BLaER1 treated with 17β-estradiol and CSF1 and Interleukin-3, amounts not matched to agents 10 nM and 100 nM (cell line): ENCODE data around the gene CFAP74.
A peak's percentile ranks its signal among the peaks of the same experiment; 100 is the strongest.

ENCODE experiments used
- H3K27ac ChIP-seq, 11 experiments: shearing (Covaris generic); formaldehyde crosslinking; 2 replicates each; pipeline ENCODE4 v1.8.1; 2022
- H3K27me3 ChIP-seq, 11 experiments: shearing (Covaris generic); formaldehyde crosslinking; 2 replicates each; pipeline ENCODE4 v1.8.1; 2022
- H3K36me3 ChIP-seq, 11 experiments: shearing (Covaris generic); formaldehyde crosslinking; 2 replicates each; pipeline ENCODE4 v1.8.1; 2022
- H3K4me1 ChIP-seq, 10 experiments: shearing (Covaris generic); formaldehyde crosslinking; 2 replicates each; pipeline ENCODE4 v1.8.1; 2022
- H3K4me2 ChIP-seq, 11 experiments: shearing (Covaris generic); formaldehyde crosslinking; 2 replicates each; pipeline ENCODE4 v1.8.1; 2022
- H3K4me3 ChIP-seq, 10 experiments: shearing (Covaris generic); formaldehyde crosslinking; 2 replicates each; pipeline ENCODE4 v1.8.1; 2022
- H3K9ac ChIP-seq, 11 experiments: shearing (Covaris generic); formaldehyde crosslinking; 2 replicates each; pipeline ENCODE4 v1.8.1; 2022
- H3K9me3 ChIP-seq, 11 experiments: shearing (Covaris generic); formaldehyde crosslinking; replicated peaks in 1 of 11; 2 replicates each; pipeline ENCODE4 v1.8.1; 2022
- H4K20me1 ChIP-seq, 11 experiments: shearing (Covaris generic); formaldehyde crosslinking; 2 replicates each; pipeline ENCODE4 v1.8.1; 2022
- Cebpa-rat ChIP-seq, 11 experiments: shearing (Covaris generic); IDR thresholded peaks; 2 replicates each; pipeline ENCODE4 v1.8.1; 2022

The CFAP74 gene

DNA sequence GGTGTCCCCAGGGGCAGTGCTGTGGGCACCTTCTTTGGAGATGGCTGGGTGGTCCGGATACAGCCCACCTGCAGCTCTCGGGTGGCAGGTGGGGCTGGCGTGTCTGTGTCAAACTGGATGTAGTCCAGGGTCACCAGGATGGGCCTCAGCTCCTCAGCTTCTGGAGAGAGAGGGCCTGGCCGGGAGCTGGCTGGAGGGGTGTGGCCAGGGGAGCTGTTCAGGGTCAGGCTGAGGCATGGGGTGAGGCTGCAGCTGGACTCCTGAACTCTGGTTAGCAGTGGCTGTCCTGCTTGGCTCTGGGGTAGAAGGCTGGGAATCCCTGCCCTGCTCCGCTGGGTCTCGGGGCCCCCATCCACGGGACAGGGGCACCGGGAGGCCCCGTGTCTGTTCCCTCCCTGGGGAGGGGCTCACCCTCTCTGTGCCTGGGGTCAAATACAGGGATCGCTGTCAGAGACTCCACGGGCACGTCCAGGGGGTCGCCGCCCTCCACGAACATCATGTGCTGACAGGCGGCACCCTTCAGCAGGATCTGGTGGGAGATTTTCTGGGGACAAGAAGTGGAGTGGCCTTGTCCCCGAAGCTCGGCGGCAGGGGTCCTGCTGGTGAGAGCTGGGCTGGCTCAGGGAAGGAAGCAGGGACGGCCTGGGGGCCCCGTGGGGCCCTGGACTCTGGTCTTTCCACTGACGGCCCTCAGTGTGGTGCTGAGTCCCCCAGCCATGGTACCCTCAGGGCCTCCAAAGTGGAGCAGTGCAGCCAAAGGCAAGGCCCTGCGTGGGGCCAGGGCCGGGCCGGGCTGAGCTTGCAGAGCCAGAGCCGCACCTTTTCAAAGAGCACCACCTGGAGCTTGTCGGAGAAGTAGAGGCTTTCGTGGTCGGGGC lies 80.4 kb downstream of the CFAP74 start:
- Histone ChIP-seq H4K20me1 (peaks cover 0 to 46% (median 0%) of the 10 kb centered on the region in 11 experiments; a peak in 7 of 22 replicates), H3K4me2 (peak overlapping the region in 8 of 11 experiments; percentile 36 to 87 (median 64); a peak in 16 of 22 replicates), H3K9ac (peak overlapping the region in 4 of 11 experiments; percentile 17 to 48 (median 28); a peak in 3 of 22 replicates), H3K27ac (peak overlapping the region in 2 of 11 experiments; percentile 19 to 42; a peak in 2 of 22 replicates), H3K4me1 (peaks cover 7 to 92% (median 86%) of the 10 kb centered on the region in 10 experiments), H3K36me3 (no peaks in the 10 kb centered on the region), H3K27me3 (peaks cover 0 to 32% (median 6%) of the 10 kb centered on the region in 11 experiments; a peak in 11 of 22 replicates), H3K4me3 (no peak overlapping the region), H3K9me3 (no peaks in the 10 kb centered on the region)
- no peak for TF ChIP-seq Cebpa-rat (IDR thresholded peaks at IDR 0.05)

DNA sequence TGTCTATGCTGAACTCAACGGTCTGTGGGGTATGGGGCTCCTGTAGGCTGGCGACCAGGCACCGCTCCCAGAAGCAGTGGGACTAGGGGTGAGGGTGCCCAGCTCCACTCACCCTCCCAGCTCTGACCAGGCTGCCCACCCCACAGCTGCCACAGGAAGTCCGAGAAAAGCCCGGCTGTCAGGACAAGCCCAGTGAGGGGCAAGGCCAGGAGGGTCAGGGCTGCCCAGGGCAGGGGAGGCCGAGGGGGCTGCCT lies 81.0 kb downstream of the CFAP74 start:
- peaks cover 11 to 92% (median 85%) of the 10 kb centered on the region in 10 experiments for H3K4me1 ChIP-seq
- peak overlapping the region in 1 of 11 experiments; percentile 42; a peak in 1 of 22 replicates for H3K27ac ChIP-seq
- peak overlapping the region in 8 of 11 experiments; percentile 36 to 87 (median 64); a peak in 14 of 22 replicates for H3K4me2 ChIP-seq
- peaks cover 0 to 46% (median 0%) of the 10 kb centered on the region in 11 experiments; a peak in 7 of 22 replicates for H4K20me1 ChIP-seq
- no peaks in the 10 kb centered on the region for H3K9me3 ChIP-seq
- no peak overlapping the region for H3K4me3 ChIP-seq
- H3K36me3 ChIP-seq = no peaks in the 10 kb centered on the region
- H3K9ac ChIP-seq = peak overlapping the region in 3 of 11 experiments; percentile 27 to 48 (median 28); a peak in 1 of 22 replicates
- no peak for TF ChIP-seq Cebpa-rat (IDR thresholded peaks at IDR 0.05)
- H3K27me3 ChIP-seq = peaks cover 0 to 32% (median 3%) of the 10 kb centered on the region in 11 experiments; a peak in 11 of 22 replicates

DNA sequence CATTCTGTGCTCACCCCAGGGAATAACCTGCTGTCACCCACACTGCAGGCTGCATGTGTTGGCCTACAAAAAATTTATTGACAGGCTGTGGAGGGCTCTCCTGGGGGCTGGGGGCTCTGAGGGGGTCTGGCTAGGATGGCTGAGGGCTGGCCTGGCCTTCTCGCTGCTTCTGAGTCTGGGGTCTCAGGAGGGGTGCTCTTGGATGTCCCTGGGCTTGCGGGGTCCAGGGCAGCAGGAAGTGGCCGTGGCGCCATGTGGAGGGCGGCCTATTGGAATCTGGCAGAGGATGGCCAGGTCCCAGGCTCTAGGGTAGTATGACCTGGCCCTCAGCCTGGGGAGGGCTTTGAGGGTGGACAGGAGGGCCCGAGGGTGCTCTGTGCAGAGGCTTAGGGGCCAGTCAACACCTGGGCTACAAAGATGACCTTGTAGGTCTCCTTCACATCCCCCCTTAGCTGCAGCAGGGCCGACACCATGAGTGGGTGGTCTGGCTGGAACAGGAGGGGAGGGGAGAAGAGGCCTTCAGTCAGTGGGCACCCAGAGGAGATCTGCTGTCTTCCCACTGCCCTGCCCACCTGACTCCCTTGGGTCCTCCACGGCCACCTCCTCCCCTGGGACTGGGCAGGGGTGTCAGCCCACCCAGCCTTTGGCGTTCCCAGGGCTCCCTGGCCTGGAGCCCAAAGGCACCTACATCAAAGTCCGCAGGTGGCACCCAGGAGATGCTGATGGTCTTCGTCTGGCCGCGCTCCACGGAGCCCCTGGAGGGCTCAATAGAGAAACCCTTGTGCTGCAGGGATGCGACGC lies 81.5 kb downstream of the CFAP74 start:
- H3K4me1 ChIP-seq = peaks cover 11 to 91% (median 81%) of the 10 kb centered on the region in 10 experiments
- TF ChIP-seq Cebpa-rat (IDR thresholded peaks at IDR 0.05) = no peak

DNA sequence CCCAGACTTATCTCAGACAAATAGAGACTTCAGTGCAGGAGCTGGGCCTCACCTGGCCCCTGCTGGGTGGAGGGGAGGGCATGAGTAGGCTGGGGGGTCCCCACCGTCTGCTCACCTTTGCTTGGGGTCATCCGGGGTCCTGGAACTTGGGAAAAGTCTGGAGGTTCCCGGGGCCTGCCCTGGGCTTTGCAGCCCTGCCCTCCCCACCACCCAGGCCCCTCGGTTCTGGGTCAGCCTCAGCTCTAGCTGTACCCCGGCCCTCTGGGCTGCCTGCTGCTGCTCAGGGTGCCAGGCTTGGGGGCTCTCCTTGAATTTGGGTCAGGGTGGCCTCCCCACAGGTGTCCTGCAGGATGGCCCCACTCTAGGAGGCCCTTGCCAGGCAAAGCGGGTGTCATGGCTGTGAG lies 82.1 kb downstream of the CFAP74 start:
- Histone ChIP-seq H3K36me3 (no peaks in the 10 kb centered on the region), H3K9ac (no peak overlapping the region), H3K9me3 (no peaks in the 10 kb centered on the region), H3K27me3 (peaks cover 0 to 21% (median 0%) of the 10 kb centered on the region in 11 experiments; a peak in 3 of 22 replicates), H3K4me2 (peak overlapping the region in 5 of 11 experiments; percentile 57 to 87 (median 64); a peak in 8 of 22 replicates), H3K4me1 (peaks cover 11 to 84% (median 74%) of the 10 kb centered on the region in 10 experiments), H3K27ac (no peak overlapping the region), H3K4me3 (no peak overlapping the region), H4K20me1 (peaks cover 0 to 48% (median 0%) of the 10 kb centered on the region in 11 experiments; a peak in 7 of 22 replicates)
- no peak for TF ChIP-seq Cebpa-rat (IDR thresholded peaks at IDR 0.05)

More for the DNA sequence above, 81.5 kb downstream of the CFAP74 start:
- Histone ChIP-seq H3K27ac (no peak overlapping the region), H3K4me2 (peak overlapping the region in 8 of 11 experiments; percentile 36 to 87 (median 64); a peak in 15 of 22 replicates), H3K9me3 (no peaks in the 10 kb centered on the region), H3K36me3 (no peaks in the 10 kb centered on the region), H3K4me3 (no peak overlapping the region), H4K20me1 (peaks cover 0 to 48% (median 0%) of the 10 kb centered on the region in 11 experiments; a peak in 7 of 22 replicates), H3K9ac (no peak overlapping the region), H3K27me3 (peaks cover 0 to 27% (median 0%) of the 10 kb centered on the region in 11 experiments; a peak in 10 of 22 replicates)

DNA sequence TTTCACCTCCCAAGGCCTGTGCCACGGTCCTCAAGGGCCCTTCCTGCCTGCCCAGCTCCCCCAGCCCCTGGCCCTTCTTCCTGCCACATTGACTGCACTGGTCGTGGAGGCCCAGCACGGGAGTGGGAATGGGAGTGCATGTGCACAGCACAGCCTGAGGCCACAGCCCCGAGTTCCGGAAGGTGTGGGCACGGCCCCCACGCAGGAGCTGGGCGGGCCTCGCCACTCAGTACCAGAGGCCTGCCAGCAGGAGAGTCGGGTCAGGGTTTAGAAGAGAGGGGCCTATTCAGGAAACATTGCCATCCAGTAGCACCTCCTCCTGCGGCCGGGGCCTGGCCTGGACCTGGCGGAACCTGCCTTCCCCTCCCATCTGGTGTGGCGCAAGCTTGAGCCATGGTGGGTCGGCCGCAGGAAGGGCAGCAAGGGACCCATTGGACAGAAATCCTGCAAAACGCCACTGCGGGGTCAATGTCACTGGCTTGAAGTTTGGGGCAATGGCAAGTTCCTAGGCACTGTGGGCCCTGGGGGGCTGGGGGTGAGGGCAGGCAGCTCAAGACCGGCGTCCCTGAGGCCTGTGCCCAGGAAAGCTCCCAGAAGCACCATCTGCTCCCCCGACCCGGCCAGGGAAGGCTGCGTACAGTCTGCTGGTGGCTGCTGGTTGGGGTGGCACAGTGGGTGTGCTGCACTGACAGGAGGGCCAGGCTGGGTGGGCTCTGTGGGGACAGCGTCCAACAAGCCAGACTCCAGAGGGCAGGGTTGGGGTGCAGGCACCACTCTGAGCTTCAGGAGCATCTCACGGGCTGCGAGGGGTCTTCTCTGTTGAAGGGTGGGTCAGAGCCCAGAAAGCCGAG lies 82.8 kb downstream of the CFAP74 start:
- H3K36me3 ChIP-seq = no peaks in the 10 kb centered on the region
- no peak for TF ChIP-seq Cebpa-rat (IDR thresholded peaks at IDR 0.05)
- H3K4me2 ChIP-seq = peak overlapping the region in 7 of 11 experiments; percentile 83 to 99 (median 87); a peak in 9 of 22 replicates
- H3K27me3 ChIP-seq = peaks cover 0 to 14% (median 0%) of the 10 kb centered on the region in 11 experiments; a peak in 3 of 22 replicates
- H3K4me3 ChIP-seq = no peak overlapping the region
- H3K4me1 ChIP-seq = peaks cover 11 to 78% (median 69%) of the 10 kb centered on the region in 10 experiments
- peaks cover 0 to 43% (median 0%) of the 10 kb centered on the region in 11 experiments; a peak in 7 of 22 replicates for H4K20me1 ChIP-seq
- no peak overlapping the region for H3K9ac ChIP-seq
- no peak overlapping the region for H3K27ac ChIP-seq
- H3K9me3 ChIP-seq = no peaks in the 10 kb centered on the region

DNA sequence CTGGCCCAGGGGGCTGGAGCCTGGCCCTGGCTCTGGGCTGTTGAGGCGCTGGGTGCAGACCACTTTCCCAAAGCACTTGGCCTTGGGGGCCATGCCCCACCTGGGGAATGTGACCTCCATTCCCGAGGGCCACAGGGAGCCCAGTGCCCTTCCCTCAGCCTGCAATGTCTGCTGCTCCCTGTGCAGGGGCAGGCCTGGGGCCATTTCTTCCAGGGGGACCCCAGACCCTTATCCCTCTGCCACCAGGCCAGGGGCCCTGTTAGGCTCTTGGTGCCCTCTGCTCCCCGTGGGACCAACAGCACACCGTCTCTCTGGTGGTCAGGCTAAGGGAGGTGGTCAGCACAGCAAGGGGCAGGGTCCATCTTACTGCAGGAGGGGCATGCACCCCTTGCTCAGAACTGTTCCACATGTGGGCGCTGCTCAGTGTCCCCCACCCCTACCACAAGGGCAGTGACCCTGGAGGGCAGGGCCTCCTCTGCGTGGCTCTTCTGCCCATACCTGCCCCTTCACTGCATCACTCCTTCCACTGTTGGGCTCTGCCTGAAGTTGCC lies 83.5 kb downstream of the CFAP74 start:
- Histone ChIP-seq H3K36me3 (no peaks in the 10 kb centered on the region), H3K27ac (peak overlapping the region in 7 of 11 experiments; percentile 13 to 56 (median 42); a peak in 8 of 22 replicates), H3K27me3 (peaks cover 0 to 11% (median 0%) of the 10 kb centered on the region in 11 experiments; a peak in 3 of 22 replicates), H3K4me2 (peak overlapping the region; percentile 83 to 99 (median 89)), H4K20me1 (peaks cover 0 to 40% (median 0%) of the 10 kb centered on the region in 11 experiments; a peak in 7 of 22 replicates), H3K9ac (peak overlapping the region in 7 of 11 experiments; percentile 19 to 68 (median 46); a peak in 9 of 22 replicates), H3K4me1 (peaks cover 11 to 71% (median 62%) of the 10 kb centered on the region in 10 experiments), H3K9me3 (no peaks in the 10 kb centered on the region), H3K4me3 (peak overlapping the region in 9 of 10 experiments; percentile 39 to 78 (median 59); a peak in 14 of 20 replicates)
- TF ChIP-seq Cebpa-rat (IDR thresholded peaks at IDR 0.05) = no peak

DNA sequence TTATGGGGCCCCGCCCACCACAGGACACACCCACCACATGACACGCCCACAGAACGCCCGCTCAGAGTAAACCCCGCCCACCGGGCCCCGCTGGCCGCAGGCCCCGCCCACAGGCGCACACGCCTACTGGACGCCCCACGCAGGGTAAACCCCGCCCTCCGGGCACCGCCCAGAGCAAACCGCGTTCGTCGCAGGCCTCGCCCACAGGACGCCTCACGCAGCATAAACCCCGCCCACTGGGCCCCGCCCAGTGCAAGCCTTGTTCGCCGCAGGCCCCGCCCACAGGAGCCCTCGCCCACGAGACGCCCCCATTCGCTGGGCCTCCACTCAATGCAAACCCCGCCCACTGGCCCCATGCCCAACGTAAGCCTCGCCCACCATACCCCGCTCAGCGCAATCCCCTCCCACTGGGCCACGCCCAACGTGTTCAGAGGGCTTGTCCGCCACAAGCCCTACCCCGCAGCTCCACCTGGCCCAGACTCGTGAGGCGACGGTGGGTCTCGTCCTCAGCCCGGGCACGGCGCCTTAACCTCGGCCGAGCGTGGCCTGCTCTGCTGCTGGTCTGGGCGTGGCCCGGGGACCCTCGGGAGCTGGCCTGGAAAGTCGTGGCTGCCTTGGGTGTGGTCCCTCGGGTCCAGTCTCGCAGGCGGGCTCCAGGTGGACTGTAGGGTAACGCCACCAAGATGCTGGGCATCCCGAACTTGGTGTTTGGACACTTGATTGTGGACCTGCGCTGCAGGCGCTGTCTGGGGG lies 84.1 kb downstream of the CFAP74 start:
- peak overlapping the region; percentile 92 to 100 (median 98) for H3K4me2 ChIP-seq
- peak overlapping the region in 8 of 11 experiments; percentile 13 to 60 (median 46); a peak in 12 of 22 replicates for H3K27ac ChIP-seq
- peak overlapping the region; percentile 59 to 78 (median 66) for H3K4me3 ChIP-seq
- H3K9me3 ChIP-seq = no peaks in the 10 kb centered on the region
- H3K36me3 ChIP-seq = no peaks in the 10 kb centered on the region
- peak overlapping the region in 10 of 11 experiments; percentile 59 to 78 (median 72); a peak in 20 of 22 replicates for H3K9ac ChIP-seq
- peaks cover 0 to 8% (median 0%) of the 10 kb centered on the region in 11 experiments; a peak in 3 of 22 replicates for H3K27me3 ChIP-seq
- peaks cover 0 to 40% (median 0%) of the 10 kb centered on the region in 11 experiments; a peak in 7 of 22 replicates for H4K20me1 ChIP-seq
- no peak for TF ChIP-seq Cebpa-rat (IDR thresholded peaks at IDR 0.05)
- peaks cover 11 to 68% (median 55%) of the 10 kb centered on the region in 10 experiments for H3K4me1 ChIP-seq
